Natural killer cell (primary cell): ENCODE measurements around the gene WWC2. TPM values are rescaled to one million over a fixed set of nuclear protein-coding genes. Genes with fewer than 3 reads are reported as not detected.

Experiments
- ATAC-seq, 3 donors: fragments of 150-1000 bp in 2 of 3; fragments of 200-7000 bp in 1 of 3; cut with Tn5 transposase; 1 replicate in 1 of 3; 2 replicates in 2 of 3; pipeline ENCODE4 v1.10.0; 2021; ENCODE audit warnings: mild to moderate bottlenecking in 2 of 3, moderate library complexity in 2 of 3
- DNase-seq, 2 donors: peaks; one replicate each; pipeline versions ENCODE4 v3.0.0 to v3.0.0-alpha.2; 2013 to 2021; ENCODE audit warnings: mixed read lengths in 1 of 2
- H3K27ac ChIP-seq: one replicate; pipeline ENCODE4 v1.5.1; 2013; ENCODE audit warnings: mild to moderate bottlenecking, low read length
- H3K27me3 ChIP-seq: one replicate; pipeline ENCODE4 v1.6.1; 2013; ENCODE audit warnings: low read length; ENCODE audit not compliant: control insufficient read depth, insufficient read depth
- H3K36me3 ChIP-seq: one replicate; pipeline ENCODE4 v1.6.1; 2013; ENCODE audit warnings: low read length; ENCODE audit not compliant: control insufficient read depth, insufficient read depth
- H3K4me1 ChIP-seq: one replicate; pipeline ENCODE4 v1.6.1; 2013; ENCODE audit warnings: low read length; ENCODE audit not compliant: control insufficient read depth, insufficient read depth
- H3K4me3 ChIP-seq: one replicate; pipeline ENCODE4 v1.5.1; 2013; ENCODE audit warnings: low read length
- H3K9me3 ChIP-seq: one replicate; pipeline ENCODE4 v1.6.1; 2013; ENCODE audit warnings: low read length; ENCODE audit not compliant: control insufficient read depth, insufficient read depth
- H3K27ac Mint-ChIP-seq, 2 donors: one replicate each; pipeline ENCODE4 v1.8.0; 2022; ENCODE audit warnings: mild to moderate bottlenecking in 2 of 2, mixed read lengths in 2 of 2, moderate library complexity in 1 of 2
- H3K27me3 Mint-ChIP-seq, 2 donors: one replicate each; pipeline ENCODE4 v1.8.0; 2022; ENCODE audit warnings: low read depth in 2 of 2, mixed read lengths in 2 of 2
- H3K36me3 Mint-ChIP-seq: one replicate; pipeline ENCODE4 v1.8.0; 2022; ENCODE audit warnings: mixed read lengths
- H3K4me1 Mint-ChIP-seq, 2 donors: one replicate each; pipeline ENCODE4 v1.8.0; 2022; ENCODE audit warnings: mixed read lengths in 2 of 2
- H3K4me3 Mint-ChIP-seq: one replicate; pipeline ENCODE4 v1.8.0; 2022; ENCODE audit warnings: mild to moderate bottlenecking, moderate library complexity, mixed read lengths
- H3K9me3 Mint-ChIP-seq, 2 donors: one replicate each; pipeline ENCODE4 v1.8.0; 2022; ENCODE audit warnings: mixed read lengths in 2 of 2
- WGBS: methylation state at CpG from one replicate; pipeline ENCODE4 v1.1.7; 2013; ENCODE audit warnings: missing lambda C conversion rate; ENCODE audit not compliant: insufficient coverage; 5-methylcytosine and 5-hydroxymethylcytosine counted together
- intact Hi-C: fragments of 100-400 bp; cut with micrococcal nuclease; formaldehyde crosslinking; loops from one replicate; pipeline ENCODE4 v1.14.2; 2022
- total RNA-seq, 4 donors: library from RNA; stranded (reverse); fragments of 120-200 nt in 1 of 4; gene quantifications; one replicate each; pipeline versions ENCODE4 v1.2.3 to v1.2.4, GENCODE V29; 2013 to 2022
- TF ChIP-seq, protein P1 (sequence below): fragments of 200-600 bp; IDR thresholded peaks from one replicate; pipeline ENCODE4 v1.8.0; 2022; ENCODE audit warnings: antibody characterized with exemption

Gene WWC2
- total RNA-seq, 3 donors from 2014 or later (not counting 1 experiment from before 2014, with no cell fraction given) = 8.2 to 22.7 (median 9.2) TPM

DNA sequence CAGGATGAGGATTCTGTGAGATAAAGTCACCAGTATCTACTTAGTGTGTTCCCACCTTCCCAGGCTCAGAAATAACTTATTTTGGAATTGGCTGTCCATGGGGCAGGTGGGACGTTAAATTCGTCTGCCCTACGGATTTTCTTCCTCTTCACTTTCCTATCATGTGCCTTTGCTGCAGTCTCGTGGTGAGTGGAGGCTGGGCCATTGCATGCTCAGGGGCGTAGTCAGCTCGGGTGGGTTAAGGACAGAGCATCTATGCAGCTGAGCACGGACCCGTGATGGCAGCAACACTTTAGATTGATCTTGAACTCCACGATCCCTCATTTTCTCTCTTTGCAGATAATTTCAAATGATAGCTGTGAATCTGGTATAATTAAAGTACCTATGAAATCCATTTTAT, 169.5 kb downstream of the WWC2 start:
- no peaks in the 10 kb centered on the region for H3K9me3 ChIP-seq

DNA sequence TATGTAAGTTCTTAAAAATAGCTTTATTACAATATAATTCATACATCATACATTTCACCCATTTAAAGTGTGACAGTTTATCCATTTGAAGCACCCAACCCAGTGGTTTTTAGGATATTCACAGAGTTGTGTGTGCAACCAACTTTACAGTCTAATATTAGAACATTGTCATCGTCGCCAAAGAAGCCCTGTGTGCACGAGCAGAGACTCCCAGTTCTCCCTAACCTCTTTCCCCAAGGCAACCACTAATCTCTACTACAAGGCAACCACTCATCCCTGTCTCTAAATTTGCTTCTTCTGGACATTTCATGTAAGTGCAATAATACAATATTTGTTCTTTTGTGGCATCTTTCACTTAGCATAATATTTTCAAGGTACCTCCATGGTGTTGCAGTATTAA, 173.3 kb downstream of the WWC2 start:
- H3K9me3 Mint-ChIP-seq = peaks cover 0 to 10% of the 10 kb centered on the region in 2 donors
- H3K4me3 Mint-ChIP-seq = no peak overlapping the region
- no peak overlapping the region for H3K27ac Mint-ChIP-seq
- H3K4me1 Mint-ChIP-seq = no peaks in the 10 kb centered on the region
- TF ChIP-seq, protein P1, sequence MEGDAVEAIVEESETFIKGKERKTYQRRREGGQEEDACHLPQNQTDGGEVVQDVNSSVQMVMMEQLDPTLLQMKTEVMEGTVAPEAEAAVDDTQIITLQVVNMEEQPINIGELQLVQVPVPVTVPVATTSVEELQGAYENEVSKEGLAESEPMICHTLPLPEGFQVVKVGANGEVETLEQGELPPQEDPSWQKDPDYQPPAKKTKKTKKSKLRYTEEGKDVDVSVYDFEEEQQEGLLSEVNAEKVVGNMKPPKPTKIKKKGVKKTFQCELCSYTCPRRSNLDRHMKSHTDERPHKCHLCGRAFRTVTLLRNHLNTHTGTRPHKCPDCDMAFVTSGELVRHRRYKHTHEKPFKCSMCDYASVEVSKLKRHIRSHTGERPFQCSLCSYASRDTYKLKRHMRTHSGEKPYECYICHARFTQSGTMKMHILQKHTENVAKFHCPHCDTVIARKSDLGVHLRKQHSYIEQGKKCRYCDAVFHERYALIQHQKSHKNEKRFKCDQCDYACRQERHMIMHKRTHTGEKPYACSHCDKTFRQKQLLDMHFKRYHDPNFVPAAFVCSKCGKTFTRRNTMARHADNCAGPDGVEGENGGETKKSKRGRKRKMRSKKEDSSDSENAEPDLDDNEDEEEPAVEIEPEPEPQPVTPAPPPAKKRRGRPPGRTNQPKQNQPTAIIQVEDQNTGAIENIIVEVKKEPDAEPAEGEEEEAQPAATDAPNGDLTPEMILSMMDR = no peak
- ATAC-seq (no peak), DNase-seq (no peak)
- Histone ChIP-seq H3K27ac (no peak overlapping the region), H3K27me3 (no peaks in the 10 kb centered on the region), H3K36me3 (no peaks in the 10 kb centered on the region), H3K4me1 (no peaks in the 10 kb centered on the region), H3K9me3 (no peaks in the 10 kb centered on the region), H3K4me3 (no peak overlapping the region)
- WGBS = 92% methylated on average over 3 of the region's 3 CpGs
- intact Hi-C loops = no loop called here
- no peaks in the 10 kb centered on the region for H3K27me3 Mint-ChIP-seq
- peaks cover 20% of the 10 kb centered on the region for H3K36me3 Mint-ChIP-seq

More for the DNA sequence above, 169.5 kb downstream of the WWC2 start:
- no peaks in the 10 kb centered on the region for H3K9me3 Mint-ChIP-seq
- H3K4me3 ChIP-seq = no peak overlapping the region
- H3K27me3 ChIP-seq = no peaks in the 10 kb centered on the region
- no peak overlapping the region for H3K27ac ChIP-seq
- H3K36me3 Mint-ChIP-seq = no peaks in the 10 kb centered on the region
- ATAC-seq (no peak), DNase-seq (no peak)
- H3K4me1 Mint-ChIP-seq = no peaks in the 10 kb centered on the region
- intact Hi-C loops = no loop called here
- WGBS = 93% methylated on average over 9 of the region's 9 CpGs
- no peak overlapping the region for H3K27ac Mint-ChIP-seq
- no peak overlapping the region for H3K4me3 Mint-ChIP-seq
- H3K36me3 ChIP-seq = no peaks in the 10 kb centered on the region
- TF ChIP-seq, protein P1 = no peak
- no peaks in the 10 kb centered on the region for H3K4me1 ChIP-seq
- H3K27me3 Mint-ChIP-seq = peaks cover 0 to 3% of the 10 kb centered on the region in 2 donors

DNA sequence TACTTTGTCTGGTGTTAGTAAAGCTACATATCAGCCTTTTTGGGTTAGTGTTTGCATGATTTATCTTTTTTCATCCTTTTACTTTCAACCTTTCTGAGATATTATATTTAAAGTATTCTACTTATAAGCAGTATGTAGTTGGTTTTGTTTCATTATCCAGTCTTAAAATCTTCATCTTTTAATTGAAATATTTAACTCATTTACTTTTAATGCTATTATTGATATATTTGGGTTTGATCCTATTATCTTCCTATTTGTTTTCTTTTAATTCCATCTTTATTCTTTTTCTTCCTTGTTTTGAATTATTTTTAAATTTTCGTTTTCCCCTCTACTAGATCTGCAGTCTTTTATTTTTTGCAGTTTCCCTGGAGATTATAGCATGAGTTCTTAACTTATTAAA, 177.0 kb downstream of the WWC2 start:
- peaks cover 20% of the 10 kb centered on the region for H3K36me3 Mint-ChIP-seq
- intact Hi-C loops = no loop called here
- 33% methylated on average over 1 of the region's 1 CpG for WGBS

More for the DNA sequence above, 177.0 kb downstream of the WWC2 start:
- Histone ChIP-seq H3K4me1 (no peaks in the 10 kb centered on the region), H3K36me3 (no peaks in the 10 kb centered on the region), H3K27me3 (no peaks in the 10 kb centered on the region), H3K9me3 (no peaks in the 10 kb centered on the region), H3K4me3 (no peak overlapping the region), H3K27ac (no peak overlapping the region)
- ATAC-seq = no peak
- TF ChIP-seq, protein P1 = no peak
- Mint-ChIP-seq H3K4me3 (no peak overlapping the region), H3K4me1 (no peaks in the 10 kb centered on the region), H3K27ac (no peak overlapping the region), H3K27me3 (peaks cover 0 to 2% of the 10 kb centered on the region in 2 donors), H3K9me3 (peaks cover 0 to 10% of the 10 kb centered on the region in 2 donors)
- DNase-seq = no peak
